ENCODE data around the gene NAPG. TPM values are rescaled to one million over a fixed set of nuclear protein-coding genes. Genes with fewer than 3 reads are reported as not detected.
"Not testable (repeated sequence)": the region's sequence is repeated elsewhere in the genome, so short reads cannot be mapped to it uniquely, and the experiment has no call there.

NAPG gene
- total RNA-seq, 1 donor from 2014 or later = 28.1 TPM

- TF ChIP-seq, protein P1, sequence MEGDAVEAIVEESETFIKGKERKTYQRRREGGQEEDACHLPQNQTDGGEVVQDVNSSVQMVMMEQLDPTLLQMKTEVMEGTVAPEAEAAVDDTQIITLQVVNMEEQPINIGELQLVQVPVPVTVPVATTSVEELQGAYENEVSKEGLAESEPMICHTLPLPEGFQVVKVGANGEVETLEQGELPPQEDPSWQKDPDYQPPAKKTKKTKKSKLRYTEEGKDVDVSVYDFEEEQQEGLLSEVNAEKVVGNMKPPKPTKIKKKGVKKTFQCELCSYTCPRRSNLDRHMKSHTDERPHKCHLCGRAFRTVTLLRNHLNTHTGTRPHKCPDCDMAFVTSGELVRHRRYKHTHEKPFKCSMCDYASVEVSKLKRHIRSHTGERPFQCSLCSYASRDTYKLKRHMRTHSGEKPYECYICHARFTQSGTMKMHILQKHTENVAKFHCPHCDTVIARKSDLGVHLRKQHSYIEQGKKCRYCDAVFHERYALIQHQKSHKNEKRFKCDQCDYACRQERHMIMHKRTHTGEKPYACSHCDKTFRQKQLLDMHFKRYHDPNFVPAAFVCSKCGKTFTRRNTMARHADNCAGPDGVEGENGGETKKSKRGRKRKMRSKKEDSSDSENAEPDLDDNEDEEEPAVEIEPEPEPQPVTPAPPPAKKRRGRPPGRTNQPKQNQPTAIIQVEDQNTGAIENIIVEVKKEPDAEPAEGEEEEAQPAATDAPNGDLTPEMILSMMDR (IDR thresholded peaks at IDR 0.05) = no peak
- Histone ChIP-seq H3K4me3 (no peak overlapping the region), H3K27ac (no peak overlapping the region), H3K36me3 (peaks cover 99% of the 10 kb centered on the region), H3K4me1 (no peaks in the 10 kb centered on the region), H3K9me3 (no peaks in the 10 kb centered on the region), H3K27me3 (ENCODE audit: low read depth) (no peaks in the 10 kb centered on the region)
- intact Hi-C loops (cut with DNase I) = no loop called here
- DNase-seq = no peak
- no peak for ATAC-seq
Measured at GRCh38 chr18:10552226-10552625, 26.4 kb downstream of the NAPG start.

DNA sequence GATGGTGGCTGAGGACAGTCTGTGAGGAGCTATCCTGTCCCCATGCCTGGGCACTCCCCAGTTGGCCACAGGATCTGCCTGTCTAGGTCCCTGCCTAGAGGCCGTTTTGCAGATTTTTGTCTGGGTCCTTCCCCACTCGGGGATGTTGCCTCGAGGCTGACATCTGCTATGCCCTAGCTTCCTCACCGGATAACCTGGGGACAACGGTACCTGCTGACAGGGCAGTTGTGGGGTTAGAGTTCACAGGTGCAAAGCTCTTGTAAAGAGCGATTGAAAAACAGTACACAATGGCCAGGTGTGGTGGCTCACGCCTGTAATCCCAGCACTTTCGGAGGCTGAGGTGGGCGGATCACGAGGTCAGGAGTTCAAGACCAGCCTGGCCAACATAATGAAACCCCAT lies 30.4 kb downstream of the NAPG start:
- ATAC-seq; H3K27me3 ChIP-seq (ENCODE audit: low read depth); H3K4me3 ChIP-seq; H3K27ac ChIP-seq; DNase-seq; intact Hi-C loops (cut with DNase I); H3K9me3 ChIP-seq: not testable (repeated sequence)
- Histone ChIP-seq H3K36me3 (peaks cover 60% of the 10 kb centered on the region), H3K4me1 (peaks cover 12% of the 10 kb centered on the region)

- intact Hi-C loops (cut with DNase I) = no loop called here
- Histone ChIP-seq H3K4me1 (peaks cover 12% of the 10 kb centered on the region), H3K36me3 (peaks cover 51% of the 10 kb centered on the region), H3K27me3 (ENCODE audit: low read depth) (no peaks in the 10 kb centered on the region), H3K27ac (peak overlapping the region; percentile 32), H3K9me3 (no peaks in the 10 kb centered on the region), H3K4me3 (no peak overlapping the region)
- ATAC-seq (peak; percentile 60 to 79), DNase-seq (no peak)
- TF ChIP-seq, protein P1 (IDR thresholded peaks at IDR 0.05) = no peak
Measured at GRCh38 chr18:10557085-10557677, 31.4 kb downstream of the NAPG start.

DNA sequence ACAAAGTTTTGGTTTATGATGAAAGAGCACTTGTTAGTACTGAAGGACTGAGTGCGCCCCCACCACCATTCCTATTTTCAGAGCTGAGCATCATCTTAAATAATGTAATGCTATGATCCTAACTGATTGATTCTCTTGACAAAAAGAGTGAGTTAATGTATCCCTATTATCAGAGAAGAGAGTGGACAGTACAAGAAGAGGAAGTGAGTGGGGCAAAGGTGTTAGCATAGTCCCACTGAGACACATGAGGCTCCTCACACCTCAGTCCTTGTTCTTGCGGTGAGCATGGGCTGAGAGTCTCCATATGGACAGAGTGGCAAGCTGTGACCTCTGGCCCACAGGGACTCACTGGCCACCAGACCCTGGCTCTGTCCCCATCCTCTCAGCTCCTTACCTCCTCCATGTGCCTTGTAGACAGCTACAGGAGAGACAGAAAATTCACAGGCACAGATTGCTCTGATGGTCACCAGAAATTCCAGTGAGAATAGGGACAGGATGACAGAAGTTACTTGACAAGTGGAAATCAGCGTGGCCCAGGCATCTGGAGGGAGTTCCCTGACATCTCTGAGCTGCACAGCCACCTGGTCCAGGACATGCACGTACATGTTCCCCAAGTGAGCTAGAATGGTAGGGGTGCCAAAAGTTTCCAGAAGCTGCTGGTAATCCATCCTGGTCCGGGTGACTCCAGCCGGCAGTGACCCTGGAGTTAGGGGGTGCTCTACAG lies 32.6 kb downstream of the NAPG start:
- no peak overlapping the region for H3K4me3 ChIP-seq
- TF ChIP-seq, protein P1 (IDR thresholded peaks at IDR 0.05) = no peak
- H3K9me3 ChIP-seq = no peaks in the 10 kb centered on the region
- peaks cover 12% of the 10 kb centered on the region for H3K4me1 ChIP-seq
- intact Hi-C loops (cut with DNase I) = no loop called here
- no peak for ATAC-seq
- peaks cover 38% of the 10 kb centered on the region for H3K36me3 ChIP-seq
- H3K27me3 ChIP-seq (ENCODE audit: low read depth) = no peaks in the 10 kb centered on the region
- no peak for DNase-seq
- peak overlapping the region; percentile 32 for H3K27ac ChIP-seq

- ATAC-seq = no peak
- Histone ChIP-seq H3K27me3 (ENCODE audit: low read depth) (no peaks in the 10 kb centered on the region), H3K4me3 (no peak overlapping the region), H3K4me1 (peaks cover 12% of the 10 kb centered on the region), H3K9me3 (no peaks in the 10 kb centered on the region), H3K27ac (no peak overlapping the region), H3K36me3 (peaks cover 33% of the 10 kb centered on the region)
- TF ChIP-seq, protein P1 (IDR thresholded peaks at IDR 0.05) = no peak
- no peak for DNase-seq
- intact Hi-C loops (cut with DNase I) = no loop called here
Measured at GRCh38 chr18:10558967-10559298, 33.1 kb downstream of the NAPG start.
